Activated naive CD4-positive, alpha-beta T cell treated with anti-CD3 and anti-CD28 coated beads, Interleukin-2, amount 50 U/mL, for 72 hours (primary cell): ENCODE results near the gene ZNF292. TPM values are rescaled to one million over a fixed set of nuclear protein-coding genes. Genes with fewer than 3 reads are reported as not detected.
A peak's percentile ranks its signal among the peaks of the same experiment; 100 is the strongest.
"Not testable (repeated sequence)": the region's sequence is repeated elsewhere in the genome, so short reads cannot be mapped to it uniquely, and the experiment has no call there.

Experiments
- ATAC-seq, 2 donors: fragments of 150-1000 bp; cut with Tn5 transposase; 2 replicates each; pipeline ENCODE4 v1.10.0; 2021; ENCODE audit warnings: mild to moderate bottlenecking in 2 of 2, moderate library complexity in 2 of 2
- DNase-seq, 2 donors: peaks; one replicate each; pipeline ENCODE4 v3.0.0; 2021 to 2022; ENCODE audit warnings: low spot score in 2 of 2
- H3K27ac Mint-ChIP-seq, 2 donors: one replicate each; pipeline ENCODE4 v1.8.0; 2022; ENCODE audit warnings: mild to moderate bottlenecking in 2 of 2, mixed read lengths in 2 of 2
- H3K36me3 Mint-ChIP-seq, 2 donors: one replicate each; pipeline ENCODE4 v1.8.0; 2022; ENCODE audit warnings: mixed read lengths in 2 of 2
- H3K9me3 Mint-ChIP-seq, 2 donors: one replicate each; pipeline ENCODE4 v1.8.0; 2022; ENCODE audit warnings: mixed read lengths in 2 of 2
- total RNA-seq, 2 donors: library from RNA; stranded (reverse); gene quantifications; one replicate each; pipeline ENCODE4 v1.2.3, GENCODE V29; 2022

ZNF292 gene
- 10 to 100 TPM; 57.0 to 100.0 TPM for total RNA-seq

GRCh38 chr6:87154993-87155841, at the start of gene ZNF292:
TSS of gene ZNF292 (plus strand) at chr6:87155565. CDS start at chr6:87155592, 27 bp downstream.
- DNase-seq (peak; percentile 96 to 97), ATAC-seq (peak; percentile 81 to 87)
- Mint-ChIP-seq H3K27ac (peak within 1 kb of the TSS; percentile 97 to 98), H3K36me3 (peaks cover 16 to 31% of the 10 kb centered on the region in 2 donors), H3K9me3 (no peaks in the 10 kb centered on the region)

GRCh38 chr6:87105823-87106222, 49.5 kb upstream of the ZNF292 start:
- DNase-seq (no peak), ATAC-seq (no peak)
- H3K9me3 Mint-ChIP-seq = no peaks in the 10 kb centered on the region
- H3K36me3 Mint-ChIP-seq = no peaks in the 10 kb centered on the region
- no peak overlapping the region for H3K27ac Mint-ChIP-seq

GRCh38 chr6:87110636-87111035, 44.7 kb upstream of the ZNF292 start:
- no peak for DNase-seq
- Mint-ChIP-seq H3K9me3 (no peaks in the 10 kb centered on the region), H3K27ac (no peak overlapping the region), H3K36me3 (no peaks in the 10 kb centered on the region)
- no peak for ATAC-seq

- Mint-ChIP-seq H3K27ac (peak overlapping the region in 1 of 2 donors; percentile 25), H3K36me3 (no peaks in the 10 kb centered on the region), H3K9me3 (no peaks in the 10 kb centered on the region)
- ATAC-seq (peak; percentile 61 to 95), DNase-seq (no peak)
These were observed 39.8 kb upstream of the ZNF292 start for GRCh38 chr6:87115402-87116135.

- Mint-ChIP-seq H3K9me3 (no peaks in the 10 kb centered on the region), H3K27ac (no peak overlapping the region), H3K36me3 (peaks cover 0 to 5% of the 10 kb centered on the region in 2 donors)
- no peak for ATAC-seq
- DNase-seq = no peak
These were observed 38.4 kb upstream of the ZNF292 start for GRCh38 chr6:87116922-87117321.

DNA sequence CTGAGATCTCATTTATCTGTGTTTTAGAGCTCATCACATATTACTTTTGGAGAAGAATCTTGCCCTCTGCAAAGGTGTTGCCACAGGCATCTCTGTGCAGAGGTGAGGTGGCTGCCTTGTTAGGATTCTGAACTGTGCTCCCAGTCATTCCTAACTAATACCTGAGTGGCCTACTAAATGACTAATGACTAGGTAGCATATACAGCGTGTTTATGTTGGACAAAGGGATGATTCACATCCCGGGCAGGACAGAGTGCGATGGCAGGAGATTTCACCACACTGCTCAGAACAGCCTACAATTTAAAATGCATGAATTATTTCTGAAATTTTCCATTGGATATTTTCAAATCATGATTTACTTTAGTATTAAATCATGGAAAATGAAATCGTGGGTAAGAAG, 37.3 kb upstream of the ZNF292 start:
- ATAC-seq (no peak), DNase-seq (no peak)
- Mint-ChIP-seq H3K36me3 (peaks cover 0 to 9% of the 10 kb centered on the region in 2 donors), H3K27ac (no peak overlapping the region), H3K9me3 (no peaks in the 10 kb centered on the region)

GRCh38 chr6:87122477-87122876, 32.9 kb upstream of the ZNF292 start:
- Mint-ChIP-seq H3K27ac (no peak overlapping the region), H3K36me3 (peaks cover 0 to 9% of the 10 kb centered on the region in 2 donors), H3K9me3 (no peaks in the 10 kb centered on the region)
- DNase-seq = no peak
- no peak for ATAC-seq

DNA sequence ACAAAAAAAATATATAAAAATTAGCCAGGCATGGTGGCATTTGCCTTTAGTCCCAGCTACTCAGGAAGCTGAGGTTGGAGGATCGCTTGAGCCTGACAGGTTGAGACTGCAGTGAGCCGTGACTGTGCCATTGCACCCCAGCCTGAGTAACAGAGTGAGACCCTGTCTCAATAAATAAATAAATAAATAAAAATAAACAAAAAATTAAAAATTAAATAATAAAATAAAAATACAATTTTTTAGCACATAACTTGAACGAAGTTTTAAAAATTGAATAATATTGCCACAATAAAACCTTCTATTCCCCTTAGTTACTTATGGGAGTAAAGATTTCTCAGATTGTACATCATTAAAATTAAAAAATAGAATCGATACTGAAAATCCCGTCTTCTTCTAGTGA, 31.3 kb upstream of the ZNF292 start:
- Mint-ChIP-seq H3K9me3 (no peaks in the 10 kb centered on the region), H3K36me3 (peaks cover 0 to 9% of the 10 kb centered on the region in 2 donors), H3K27ac (no peak overlapping the region)
- ATAC-seq = no peak
- DNase-seq = no peak

DNA sequence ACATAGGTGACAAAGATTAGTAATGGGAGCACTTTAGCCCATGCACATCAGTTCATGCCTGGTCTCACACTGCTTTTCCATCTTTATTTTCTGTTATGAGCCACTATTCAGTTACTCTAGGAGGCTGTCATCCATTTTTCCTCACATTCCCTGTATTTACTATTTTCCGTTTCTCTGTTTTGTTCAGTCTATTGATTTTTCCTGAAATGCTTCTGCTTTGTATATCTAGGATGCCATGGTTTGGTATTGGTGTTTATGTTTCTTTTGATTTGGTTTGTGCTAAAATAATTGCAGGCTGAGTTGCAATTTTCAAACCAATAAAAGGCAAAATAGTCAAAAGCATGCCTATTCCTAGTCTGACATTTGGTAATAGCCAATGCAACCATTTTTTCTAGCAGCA, 28.9 kb upstream of the ZNF292 start:
- no peak for DNase-seq
- Mint-ChIP-seq H3K36me3 (peaks cover 0 to 9% of the 10 kb centered on the region in 2 donors), H3K27ac (no peak overlapping the region), H3K9me3 (no peaks in the 10 kb centered on the region)
- no peak for ATAC-seq

GRCh38 chr6:87127737-87128136, 27.6 kb upstream of the ZNF292 start:
- ATAC-seq = no peak
- H3K9me3 Mint-ChIP-seq = no peaks in the 10 kb centered on the region
- no peaks in the 10 kb centered on the region for H3K36me3 Mint-ChIP-seq
- H3K27ac Mint-ChIP-seq = no peak overlapping the region
- DNase-seq = no peak

GRCh38 chr6:87136963-87137362, 18.4 kb upstream of the ZNF292 start:
- DNase-seq (no peak), ATAC-seq (no peak)
- Mint-ChIP-seq H3K9me3 (no peaks in the 10 kb centered on the region), H3K36me3 (no peaks in the 10 kb centered on the region), H3K27ac (no peak overlapping the region)

DNA sequence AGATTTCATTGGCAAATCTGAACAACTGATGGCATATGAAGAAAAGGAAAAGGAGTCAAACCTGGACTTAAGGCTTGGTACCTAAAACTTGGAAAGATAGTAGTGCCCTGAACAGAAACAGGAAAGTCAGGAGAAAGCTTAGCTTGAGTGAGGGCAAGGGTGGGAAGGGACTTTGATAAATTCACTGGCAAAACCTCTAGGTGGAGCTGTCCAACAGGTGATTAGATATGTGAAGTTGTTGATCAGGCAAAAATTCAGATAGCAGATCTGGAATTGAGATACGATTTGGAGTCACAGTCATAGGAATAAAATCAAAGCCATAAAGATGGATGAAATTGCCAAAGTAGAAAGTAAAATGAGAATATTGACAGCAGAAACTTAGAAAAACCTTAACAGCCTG, 16.1 kb upstream of the ZNF292 start:
- H3K9me3 Mint-ChIP-seq = no peaks in the 10 kb centered on the region
- peak; percentile 66 to 75 for ATAC-seq
- H3K27ac Mint-ChIP-seq = no peak overlapping the region
- peak in 1 of 2 donors; percentile 54 for DNase-seq
- no peaks in the 10 kb centered on the region for H3K36me3 Mint-ChIP-seq

DNA sequence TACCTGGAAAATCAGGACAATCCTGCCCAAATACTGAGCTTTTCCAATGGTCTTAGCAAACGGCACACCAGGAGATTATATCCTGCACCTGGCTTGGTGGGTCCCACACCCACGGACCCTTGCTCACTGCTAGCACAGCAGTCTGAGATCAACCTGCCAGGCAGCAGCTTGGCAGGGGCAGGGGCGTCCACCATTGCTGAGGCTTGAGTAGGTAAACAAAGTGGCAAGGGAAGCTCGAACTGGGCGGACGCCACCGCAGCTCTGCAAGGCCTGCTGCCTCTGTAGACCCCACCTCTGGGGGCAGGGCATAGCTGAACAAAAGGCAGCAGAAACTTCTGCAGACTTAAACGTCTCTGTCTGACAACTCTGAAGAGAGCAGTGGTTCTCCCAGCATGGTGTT, 15.4 kb upstream of the ZNF292 start:
- ATAC-seq, H3K36me3 Mint-ChIP-seq, H3K27ac Mint-ChIP-seq, DNase-seq, H3K9me3 Mint-ChIP-seq: not testable (repeated sequence)

GRCh38 chr6:87146363-87146762, 9.0 kb upstream of the ZNF292 start:
- no peaks in the 10 kb centered on the region for H3K9me3 Mint-ChIP-seq
- no peaks in the 10 kb centered on the region for H3K36me3 Mint-ChIP-seq
- ATAC-seq (no peak), DNase-seq (no peak)
- no peak overlapping the region for H3K27ac Mint-ChIP-seq

- no peak for DNase-seq
- Mint-ChIP-seq H3K36me3 (peaks cover under 1 to 2% of the 10 kb centered on the region in 2 donors), H3K9me3 (no peaks in the 10 kb centered on the region), H3K27ac (no peak overlapping the region)
- ATAC-seq = no peak
These were observed 5.0 kb upstream of the ZNF292 start for GRCh38 chr6:87150406-87150805.

- Mint-ChIP-seq H3K9me3 (no peaks in the 10 kb centered on the region), H3K27ac (peak overlapping the region; percentile 70 to 97), H3K36me3 (peaks cover 11 to 12% of the 10 kb centered on the region in 2 donors)
- DNase-seq (no peak), ATAC-seq (no peak)
These were observed 3.9 kb upstream of the ZNF292 start for GRCh38 chr6:87151471-87151780.

- H3K36me3 Mint-ChIP-seq = peaks cover 16% of the 10 kb centered on the region in 2 donors
- ATAC-seq (peak; percentile 42 to 47), DNase-seq (peak; percentile 76 to 78)
- no peaks in the 10 kb centered on the region for H3K9me3 Mint-ChIP-seq
- H3K27ac Mint-ChIP-seq = peak overlapping the region; percentile 94 to 97
These were observed 3.4 kb upstream of the ZNF292 start for GRCh38 chr6:87151781-87152525.
